K562 (cell line): ENCODE measurements around the gene CNOT4. TPM values are rescaled to one million over a fixed set of nuclear protein-coding genes. Genes with fewer than 3 reads are reported as not detected.

Experiments
- ATAC-seq: fragments of 200-7000 bp; cut with Tn5 transposase; 3 replicates; pipeline ENCODE4 v1.9.1; 2020; ENCODE audit warnings: moderate library complexity
- BruUV-seq: library from RNA; stranded (reverse); fragments of 400-500 nt; replicated peaks from 2 replicates; lab custom pipeline; 2021; lab: Mats Ljungman, UMichigan
- CTCF ChIA-PET: fragments of 300-600 bp; formaldehyde crosslinking; extraction: SDS; loops from one replicate; lab custom pipeline; 2021; ENCODE audit warnings: low intra/inter-chr PET ratio; lab: Yijun Ruan, JAX
- POLR2A ChIA-PET: fragments of 300-600, 350-650 bp; sonication (Branson Sonifier 250); formaldehyde crosslinking; extraction: SDS; loops from one replicate; lab custom pipeline; 2021; ENCODE audit warnings: antibody characterized with exemption, inconsistent platforms; lab: Yijun Ruan, JAX
- DNase-seq, 4 experiments: peaks; one replicate each; pipeline versions ENCODE4 v3.0.0 to v3.0.0-alpha.2; 2011 to 2018; ENCODE audit warnings: low spot score in 3 of 4, mixed read lengths in 3 of 4; ENCODE audit errors: extremely low read depth in 1 of 4
- FAIRE-seq: peaks from 2 replicates; lab custom pipeline; 2011; peaks lifted over from hg19 to GRCh38; lab: Jason Lieb, UNC
- H2AFZ ChIP-seq: 2 replicates; pipeline ENCODE4 v1.6.0; 2011; ENCODE audit warnings: low read depth, low read length, control low read depth, inconsistent platforms
- H3K27ac ChIP-seq: fragments of 200-600 bp; 3 replicates; pipeline ENCODE4 v1.8.0; 2011; ENCODE audit warnings: low read depth, mild to moderate bottlenecking, control low read depth, inconsistent platforms, low read length, moderate library complexity, mixed read lengths; ENCODE audit errors: extremely low read depth
- H3K27me3 ChIP-seq, 2 experiments: fragments of 300-600 bp in 1 of 2; 2 replicates in 1 of 2; 3 replicates in 1 of 2; pipeline versions ENCODE4 v1.6.0 to v1.8.0; 2011; ENCODE audit warnings: inconsistent platforms in 2 of 2, low read length in 2 of 2, mild to moderate bottlenecking in 1 of 2, mixed read lengths in 1 of 2, moderate library complexity in 1 of 2; ENCODE audit not compliant: control insufficient read depth in 2 of 2, insufficient read depth in 2 of 2
- H3K36me3 ChIP-seq: fragments of 300-600 bp; 3 replicates; pipeline ENCODE4 v1.8.0; 2011; ENCODE audit warnings: mild to moderate bottlenecking, low read length, inconsistent platforms; ENCODE audit not compliant: control insufficient read depth, insufficient read depth
- H3K4me1 ChIP-seq, 2 experiments: fragments of 200-600 bp in 1 of 2; replicated peaks in 1 of 2; 2 replicates in 1 of 2; 3 replicates in 1 of 2; pipeline versions ENCODE4 v1.5.1 to v1.8.0; 2011; ENCODE audit warnings: inconsistent platforms in 2 of 2, low read length in 2 of 2, mild to moderate bottlenecking in 1 of 2, mixed read lengths in 1 of 2, moderate library complexity in 1 of 2; ENCODE audit not compliant: control insufficient read depth in 2 of 2, insufficient read depth in 2 of 2
- H3K4me2 ChIP-seq: 2 replicates; pipeline ENCODE4 v1.6.1; 2011; ENCODE audit warnings: low read length, control low read depth, inconsistent platforms, mixed read lengths; ENCODE audit not compliant: insufficient read depth
- H3K4me3 ChIP-seq: fragments of 200-600 bp; sonication (generic), shearing (Covaris generic); 2 replicates; pipeline ENCODE4 v1.5.1; 2016; ENCODE audit warnings: control low read depth, inconsistent platforms
- H3K79me2 ChIP-seq: fragments of 200-600 bp; 3 replicates; pipeline ENCODE4 v1.8.0; 2011; ENCODE audit warnings: low read length, inconsistent platforms; ENCODE audit not compliant: control insufficient read depth, insufficient read depth
- H3K9ac ChIP-seq, 2 experiments: 2 replicates each; pipeline versions ENCODE4 v1.6.0 to v1.6.1; 2011; ENCODE audit warnings: low read depth in 2 of 2, low read length in 2 of 2, control low read depth in 1 of 2, inconsistent platforms in 1 of 2, mild to moderate bottlenecking in 1 of 2, mixed read lengths in 1 of 2; ENCODE audit not compliant: insufficient read depth in 1 of 2
- H3K9me1 ChIP-seq: one replicate; pipeline ENCODE4 v1.6.0; 2011; ENCODE audit warnings: inconsistent platforms, mild to moderate bottlenecking, low read length, moderate library complexity; ENCODE audit not compliant: control insufficient read depth, insufficient read depth
- H3K9me3 ChIP-seq: replicated peaks from 2 replicates; pipeline ENCODE4 v1.5.1; 2011; ENCODE audit warnings: low read depth, low read length, inconsistent platforms; ENCODE audit not compliant: control insufficient read depth, insufficient read depth
- H4K20me1 ChIP-seq: replicated peaks from 2 replicates; pipeline ENCODE4 v1.6.1; 2011; ENCODE audit warnings: low read length, inconsistent platforms, mixed read lengths; ENCODE audit not compliant: control insufficient read depth, insufficient read depth
- ARNT ChIP-seq, 2 experiments: fragments of 450-650 bp; IDR thresholded peaks; 2 replicates each; pipeline ENCODE4 v1.6.1; 2016; ENCODE audit warnings: mild to moderate bottlenecking in 1 of 2
- CHD2 ChIP-seq: IDR thresholded peaks from 2 replicates; pipeline ENCODE4 v1.6.1; 2011; ENCODE audit warnings: low read depth, low read length
- ETS1 ChIP-seq: conservative IDR thresholded peaks from 2 replicates; pipeline ENCODE4 v1.6.1; 2011; ENCODE audit warnings: low read depth, mild to moderate bottlenecking, low read length; ENCODE audit not compliant: control insufficient read depth
- ETS2 ChIP-seq: IDR thresholded peaks from 2 replicates; pipeline ENCODE4 v1.6.1; 2016; ENCODE audit warnings: borderline replicate concordance, missing genetic modification characterization, mild to moderate bottlenecking, moderate library complexity, missing compliant biosample characterization; ENCODE audit not compliant: poor library complexity, severe bottlenecking
- ETV6 ChIP-seq, 3 experiments: fragments of 150-350 bp in 1 of 3; sonication (generic) in 1 of 3; formaldehyde crosslinking in 1 of 3; IDR thresholded peaks; 2 replicates each; pipeline versions ENCODE4 v1.6.1 to v1.8.0; 2014 to 2022; ENCODE audit warnings: borderline replicate concordance in 2 of 3, low read depth in 2 of 3, antibody characterized with exemption in 1 of 3, low read length in 1 of 3, mild to moderate bottlenecking in 1 of 3, missing genetic modification reagents in 1 of 3
- FOXO4 ChIP-seq: fragments of 450-650 bp; formaldehyde crosslinking; IDR thresholded peaks from 2 replicates; pipeline ENCODE4 v1.4.0; 2020; ENCODE audit warnings: mild to moderate bottlenecking, moderate library complexity
- HBP1 ChIP-seq: fragments of 450-650 bp; formaldehyde crosslinking; IDR thresholded peaks from 2 replicates; pipeline ENCODE4 v1.4.0; 2022; ENCODE audit warnings: missing genetic modification characterization
- HDAC2 ChIP-seq: fragments of 450-650 bp; IDR thresholded peaks from 2 replicates; pipeline ENCODE4 v1.6.1; 2016; ENCODE audit warnings: mild to moderate bottlenecking
- ID3 ChIP-seq, 2 experiments: fragments of 250-450 bp in 1 of 2; fragments of 450-650 bp in 1 of 2; sonication (Bioruptor Pico) in 1 of 2; IDR thresholded peaks; 2 replicates each; pipeline versions ENCODE4 v1.6.1 to v1.8.0; 2016 to 2021; ENCODE audit warnings: mild to moderate bottlenecking in 2 of 2, moderate library complexity in 2 of 2, missing compliant biosample characterization in 1 of 2, missing genetic modification characterization in 1 of 2
- MCM7 ChIP-seq, 2 experiments: fragments of 450-650 bp; IDR thresholded peaks; 2 replicates each; pipeline ENCODE4 v1.6.1; 2016 to 2018
- NR2F6 ChIP-seq: fragments of 450-650 bp; formaldehyde crosslinking; IDR thresholded peaks from 2 replicates; pipeline ENCODE4 v1.4.0; 2020; ENCODE audit warnings: mild to moderate bottlenecking
- RBM25 ChIP-seq: fragments of 200-400 bp; formaldehyde crosslinking; IDR thresholded peaks from 2 replicates; pipeline ENCODE4 v1.6.1; 2018; ENCODE audit warnings: low read length, low read depth, moderate library complexity; ENCODE audit not compliant: severe bottlenecking
- SRSF1 ChIP-seq: fragments of 200-400 bp; formaldehyde crosslinking; IDR thresholded peaks from 2 replicates; pipeline ENCODE4 v1.6.1; 2017; ENCODE audit warnings: mild to moderate bottlenecking, low read depth, low read length, moderate library complexity
- TAF1 ChIP-seq: IDR thresholded peaks from 2 replicates; pipeline ENCODE4 v1.6.1; 2011; ENCODE audit warnings: mild to moderate bottlenecking, low read length, moderate library complexity; ENCODE audit not compliant: insufficient read depth, control insufficient read depth, severe bottlenecking; ENCODE audit errors: extremely low read depth
- ZKSCAN8 ChIP-seq: fragments of 200-800 bp; sonication (Bioruptor generic); IDR thresholded peaks from 2 replicates; pipeline ENCODE4 v1.6.1; 2016; ENCODE audit warnings: missing genetic modification characterization, missing compliant biosample characterization
- ZNF436 ChIP-seq: fragments of 250-450, 450-650 bp; sonication (Bioruptor Pico); formaldehyde crosslinking; IDR thresholded peaks from 2 replicates; pipeline ENCODE4 v1.7.0; 2020; ENCODE audit warnings: mild to moderate bottlenecking
- WGBS: fragments of 100-300 bp; shearing (Covaris generic); methylation state at CpG from one replicate; pipeline ENCODE4 v1.1.6; 2016; ENCODE audit warnings: low coverage, mixed read lengths; ENCODE audit not compliant: insufficient coverage; ENCODE audit errors: missing lambda C conversion rate; 5-methylcytosine and 5-hydroxymethylcytosine counted together
- in situ Hi-C: fragments of 300-500 bp; cut with MboI; formaldehyde crosslinking; loops from 4 replicates; pipeline ENCODE4 v1.15.0; 2018; ENCODE audit warnings: inconsistent platforms, mixed read lengths
- intact Hi-C: fragments of 100-400 bp; cut with micrococcal nuclease; formaldehyde crosslinking; loops from 2 replicates; pipeline ENCODE4 v1.14.2; 2022
- polyA plus RNA-seq, 8 experiments: library from polyadenylated mRNA; depleted of rRNA in 4 of 8; stranded (reverse) in 5 of 8; unstranded in 3 of 8; fragments of >200 nt; fragmentation: Nextera tagmentation in 2 of 8; fragmentation: Illumina TruSeq in 1 of 8; extraction: Ambion mirVana in 2 of 8; extraction: Trizol in 1 of 8; gene quantifications; 2 replicates each; pipeline versions ENCODE4 v1.2.1 to v1.2.3, GENCODE V29; 2011 to 2014; ENCODE audit warnings: inconsistent platforms in 1 of 8, missing spikeins in 1 of 8
- total RNA-seq, 7 experiments: library from RNA; depleted of rRNA in 6 of 7; stranded (reverse); fragments of >200 nt in 6 of 7; fragmentation: Illumina TruSeq in 2 of 7; extraction: Trizol in 2 of 7; gene quantifications; 2 replicates each; pipeline versions ENCODE4 v1.2.1 to v1.2.3, GENCODE V29; 2011 to 2021; ENCODE audit warnings: low replicate concordance in 1 of 7

CNOT4 gene
- total and polyA plus RNA-seq, 9 of the 15 experiments (the other 6 are each of a cell fraction or from before 2014, with no cell fraction given): 8.6 to 24.1 (median 15.4) TPM

GRCh38 chr7:135333200-135333599 lies 176.7 kb downstream of the CNOT4 start (continued):
- TF ChIP-seq FOXO4 (no peak), ETS1 (no peak), ETS2 (tag) (no peak), HBP1 (CRISPR knock-in tag) (no peak)
- TF ChIP-seq, all 486 proteins: peak for 0

DNA sequence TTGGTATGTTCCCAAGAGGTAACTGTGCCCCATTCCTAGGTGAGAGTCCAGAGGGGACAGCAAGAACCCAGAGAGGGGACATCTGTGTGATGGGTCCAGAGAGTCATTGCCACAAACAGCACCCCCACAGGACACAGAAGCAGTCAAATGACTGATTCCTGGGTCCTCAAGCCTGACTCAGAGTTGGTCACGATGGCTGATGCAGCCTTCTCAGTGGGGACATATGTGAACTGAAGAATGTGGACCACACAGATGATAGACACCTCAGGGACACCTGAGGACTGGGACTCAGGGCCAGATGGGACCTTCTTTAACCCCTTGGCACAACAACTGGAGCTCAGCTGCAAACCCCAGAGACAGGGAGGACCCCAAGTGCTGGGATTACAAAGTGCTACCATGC lies 179.8 kb downstream of the CNOT4 start:
- Histone ChIP-seq H2AFZ (no peak overlapping the region), H3K9me3 (peaks cover 5% of the 10 kb centered on the region; the same call in 1 of the 2 replicates), H3K79me2 (no peaks in the 10 kb centered on the region), H4K20me1 (no peaks in the 10 kb centered on the region), H3K36me3 (no peaks in the 10 kb centered on the region), H3K4me2 (no peak overlapping the region), H3K4me1 (no peaks in the 10 kb centered on the region), H3K9me1 (no peaks in the 10 kb centered on the region), H3K9ac (no peak overlapping the region), H3K27ac (no peak overlapping the region), H3K27me3 (peaks cover 15 to 32% of the 10 kb centered on the region in 2 experiments), H3K4me3 (no peak overlapping the region)
- ATAC-seq: no peak
- CTCF ChIA-PET: interaction anchor here (1.3 kb wide), 1 partner anchor 49 kb away, joined by 3 read pairs; no protein-coding TSS in a partner anchor
- POLR2A ChIA-PET: no interaction called here
- WGBS: 0% methylated on average over 1 of the region's 1 CpG
- intact Hi-C loops: no loop called here
- BruUV-seq: no TSS peak
- DNase-seq: no peak
- in situ Hi-C loops: no loop called here
- no peak for FAIRE-seq
- TF ChIP-seq ARNT (IDR thresholded peaks at IDR 0.05) (no peak), ID3 (CRISPR knock-in tag; IDR thresholded peaks at IDR 0.05) (no peak), ID3 (tag; IDR thresholded peaks at IDR 0.05) (no peak), MCM7 (IDR thresholded peaks at IDR 0.05) (no peak), TAF1 (no peak), RBM25 (no peak), NR2F6 (CRISPR knock-in tag) (no peak), ZKSCAN8 (CRISPR knock-in tag) (no peak), HDAC2 (no peak), SRSF1 (no peak), ETV6 (IDR thresholded peaks at IDR 0.05; ENCODE audit: borderline replicate concordance in 1 of 2, low read depth in 2 of 2, low read length in 1 of 2) (no peak), ETV6 (CRISPR knock-in tag; IDR thresholded peaks at IDR 0.05; ENCODE audit: borderline replicate concordance) (no peak), CHD2 (no peak), ZNF436 (no peak)
